GM21723 (cell line): Measurements from ENCODE around the gene RPN1.
"Not testable (repeated sequence)": the region's sequence is repeated elsewhere in the genome, so short reads cannot be mapped to it uniquely, and the experiment has no call there.

Experiments used
- ATAC-seq: cut with Tn5 transposase; IDR thresholded peaks from one replicate; pipeline ENCODE4 v1.9.1; 2021; ENCODE audit warnings: mild to moderate bottlenecking, moderate library complexity; ENCODE audit not compliant: unreplicated experiment

Gene RPN1

GRCh38 chr3:128613083-128613829 is 37.4 kb downstream of the RPN1 start:
- no peak for ATAC-seq

- no peak for ATAC-seq
These were observed 40.1 kb downstream of the RPN1 start for GRCh38 chr3:128610451-128611070.

- no peak for ATAC-seq
These were observed 41.3 kb downstream of the RPN1 start for GRCh38 chr3:128609294-128609693.

- no peak for ATAC-seq
These were observed 42.9 kb downstream of the RPN1 start for GRCh38 chr3:128607710-128608048.

- no peak for ATAC-seq
These were observed 44.5 kb downstream of the RPN1 start for GRCh38 chr3:128606094-128606493.

GRCh38 chr3:128605091-128606046 is 45.2 kb downstream of the RPN1 start:
- ATAC-seq = no peak

GRCh38 chr3:128603811-128604775 is 46.5 kb downstream of the RPN1 start:
- ATAC-seq = no peak

- no peak for ATAC-seq
These were observed 47.3 kb downstream of the RPN1 start for GRCh38 chr3:128603313-128603712.

- ATAC-seq = no peak
These were observed 51.5 kb downstream of the RPN1 start for GRCh38 chr3:128598884-128599664.

GRCh38 chr3:128597900-128598299 is 52.7 kb downstream of the RPN1 start:
- no peak for ATAC-seq

GRCh38 chr3:128592864-128593263 is 57.8 kb downstream of the RPN1 start:
- ATAC-seq = no peak

GRCh38 chr3:128591738-128592426 is 58.7 kb downstream of the RPN1 start:
- no peak for ATAC-seq

- ATAC-seq = no peak
These were observed 59.7 kb downstream of the RPN1 start for GRCh38 chr3:128590948-128591347.

GRCh38 chr3:128589985-128590384 is 60.6 kb downstream of the RPN1 start:
- not testable (repeated sequence) for ATAC-seq

GRCh38 chr3:128588147-128588546 is 62.5 kb downstream of the RPN1 start:
- ATAC-seq = no peak

- ATAC-seq = no peak
These were observed 63.2 kb downstream of the RPN1 start for GRCh38 chr3:128587391-128587790.

GRCh38 chr3:128586932-128587331 is 63.7 kb downstream of the RPN1 start:
- ATAC-seq = not testable (repeated sequence)

- ATAC-seq = not testable (repeated sequence)
These were observed 64.2 kb downstream of the RPN1 start for GRCh38 chr3:128586391-128586790.

- ATAC-seq = no peak
These were observed 64.6 kb downstream of the RPN1 start for GRCh38 chr3:128585974-128586373.
